ENCODE results near the gene SOWAHA.

The SOWAHA gene

DNA sequence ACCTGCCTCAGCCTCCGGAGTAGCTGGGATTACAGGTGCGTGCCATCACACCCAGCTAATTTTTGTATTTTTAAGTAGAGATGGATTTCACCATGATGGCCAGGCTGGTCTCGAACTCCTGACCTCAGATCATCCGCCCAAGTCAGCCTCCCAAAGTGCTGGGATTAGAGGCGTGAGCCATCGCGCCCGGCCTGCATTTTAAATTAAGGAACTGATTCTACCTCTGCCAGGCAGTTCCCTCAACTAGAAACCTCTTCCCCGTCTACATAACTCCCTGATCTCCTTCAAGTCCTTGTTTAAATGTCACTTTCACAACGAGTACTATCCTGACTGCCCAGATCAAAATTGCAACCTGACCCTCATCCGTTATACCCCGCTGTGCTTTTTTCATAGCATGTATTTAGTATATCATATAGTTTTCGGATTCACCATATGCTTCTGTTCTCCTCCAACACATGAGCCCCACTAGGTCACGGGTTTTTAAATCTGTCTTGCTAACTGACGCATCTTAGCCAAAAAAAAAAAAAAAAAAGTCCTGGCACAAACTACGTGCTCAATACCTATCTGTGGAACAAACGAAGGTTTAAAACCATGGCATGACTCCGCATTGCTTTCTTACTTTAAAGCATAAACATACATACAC is 858 bp upstream of the SOWAHA start:
- H3K27ac Mint-ChIP-seq, result no peak overlapping the region
- peaks cover 64% of the 10 kb centered on the region for H3K27me3 Mint-ChIP-seq

DNA sequence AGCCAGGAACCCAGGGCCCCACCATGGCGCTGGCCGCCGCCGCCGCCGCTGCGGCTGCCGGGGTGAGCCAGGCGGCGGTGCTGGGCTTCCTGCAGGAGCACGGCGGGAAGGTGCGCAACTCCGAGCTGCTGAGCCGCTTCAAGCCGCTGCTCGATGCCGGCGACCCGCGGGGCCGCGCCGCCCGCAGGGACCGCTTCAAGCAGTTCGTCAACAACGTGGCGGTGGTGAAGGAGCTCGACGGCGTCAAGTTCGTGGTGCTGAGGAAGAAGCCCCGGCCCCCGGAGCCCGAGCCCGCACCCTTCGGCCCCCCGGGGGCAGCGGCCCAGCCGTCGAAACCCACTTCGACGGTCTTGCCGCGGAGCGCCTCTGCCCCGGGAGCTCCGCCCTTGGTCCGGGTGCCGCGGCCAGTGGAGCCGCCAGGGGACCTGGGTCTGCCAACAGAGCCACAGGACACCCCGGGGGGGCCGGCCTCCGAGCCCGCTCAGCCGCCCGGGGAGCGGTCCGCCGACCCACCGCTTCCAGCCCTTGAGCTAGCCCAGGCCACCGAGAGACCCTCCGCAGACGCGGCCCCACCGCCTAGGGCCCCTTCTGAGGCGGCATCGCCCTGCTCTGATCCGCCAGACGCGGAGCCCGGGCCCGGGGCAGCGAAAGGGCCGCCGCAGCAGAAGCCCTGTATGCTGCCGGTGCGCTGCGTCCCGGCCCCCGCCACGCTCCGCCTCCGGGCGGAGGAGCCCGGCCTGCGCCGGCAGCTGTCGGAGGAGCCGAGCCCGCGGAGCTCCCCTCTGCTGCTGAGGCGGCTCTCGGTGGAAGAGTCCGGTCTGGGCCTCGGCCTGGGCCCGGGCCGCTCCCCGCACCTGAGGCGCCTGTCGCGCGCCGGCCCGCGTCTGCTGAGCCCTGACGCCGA is 749 bp downstream of the SOWAHA start:
- H3K27ac Mint-ChIP-seq, result no peak overlapping the region
- peak in 1 of 2 donors; percentile 50 for DNase-seq
- peaks cover 11% of the 10 kb centered on the region for H3K4me1 Mint-ChIP-seq
- no peaks in the 10 kb centered on the region for H3K9me3 Mint-ChIP-seq
- H3K27me3 Mint-ChIP-seq, result peaks cover 65% of the 10 kb centered on the region
- peak overlapping the region; percentile 44 to 58 for H3K4me3 Mint-ChIP-seq
- peak; percentile 67 for ATAC-seq

More for the DNA sequence above, 858 bp upstream of the SOWAHA start:
- Mint-ChIP-seq H3K4me3 (peak overlapping the region in 1 of 2 donors; percentile 73), H3K9me3 (no peaks in the 10 kb centered on the region), H3K4me1 (peaks cover 11% of the 10 kb centered on the region)
- DNase-seq, result no peak
- no peak for ATAC-seq

DNA sequence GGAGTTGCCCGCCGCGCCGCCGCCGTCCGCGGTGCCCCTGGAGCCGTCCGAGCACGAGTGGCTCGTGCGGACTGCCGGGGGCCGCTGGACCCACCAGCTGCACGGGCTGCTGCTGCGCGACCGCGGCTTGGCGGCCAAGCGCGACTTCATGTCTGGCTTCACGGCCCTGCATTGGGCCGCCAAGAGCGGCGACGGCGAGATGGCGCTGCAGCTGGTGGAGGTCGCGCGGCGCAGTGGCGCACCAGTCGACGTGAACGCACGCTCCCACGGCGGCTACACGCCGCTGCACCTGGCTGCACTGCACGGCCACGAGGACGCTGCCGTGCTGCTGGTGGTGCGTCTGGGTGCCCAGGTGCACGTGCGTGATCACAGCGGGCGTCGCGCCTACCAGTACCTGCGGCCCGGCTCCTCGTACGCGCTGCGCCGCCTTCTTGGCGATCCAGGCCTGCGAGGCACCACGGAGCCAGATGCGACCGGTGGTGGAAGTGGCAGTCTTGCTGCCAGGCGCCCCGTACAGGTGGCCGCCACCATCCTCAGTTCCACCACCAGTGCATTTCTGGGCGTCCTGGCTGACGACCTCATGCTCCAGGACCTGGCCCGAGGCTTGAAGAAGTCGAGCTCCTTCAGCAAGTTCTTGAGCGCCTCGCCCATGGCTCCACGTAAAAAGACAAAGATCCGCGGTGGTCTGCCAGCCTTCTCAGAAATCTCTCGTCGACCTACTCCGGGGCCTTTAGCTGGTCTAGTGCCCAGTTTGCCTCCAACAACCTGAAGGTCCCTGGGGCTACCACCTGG is 1.6 kb downstream of the SOWAHA start:
- Mint-ChIP-seq H3K9me3 (no peaks in the 10 kb centered on the region), H3K27ac (no peak overlapping the region), H3K4me1 (peaks cover 19% of the 10 kb centered on the region), H3K27me3 (peaks cover 65% of the 10 kb centered on the region), H3K4me3 (peak overlapping the region in 1 of 2 donors; percentile 28)
- DNase-seq, result no peak
- ATAC-seq, result no peak

DNA sequence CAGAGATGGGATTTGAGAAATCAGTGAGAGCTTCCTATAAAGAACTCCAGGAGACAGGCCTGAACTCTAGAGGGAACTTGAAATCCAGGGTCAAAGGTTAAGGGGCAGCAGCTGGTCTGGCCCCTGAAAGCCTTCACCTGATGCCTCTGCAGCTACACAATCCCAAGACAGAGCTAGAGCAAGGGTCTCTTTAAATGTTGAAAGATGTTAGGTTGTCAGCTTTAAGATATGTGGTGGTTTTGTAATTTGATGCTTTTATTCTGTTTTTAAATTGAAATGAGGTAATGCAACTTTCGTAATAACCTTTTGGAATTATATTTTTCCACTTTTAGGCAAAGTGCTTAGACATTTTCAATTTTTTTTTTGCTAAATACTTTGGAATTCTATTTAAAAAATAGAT is 2.4 kb downstream of the SOWAHA start:
- no peak for ATAC-seq
- Mint-ChIP-seq H3K9me3 (no peaks in the 10 kb centered on the region), H3K27ac (no peak overlapping the region), H3K4me3 (no peak overlapping the region), H3K27me3 (peaks cover 65% of the 10 kb centered on the region), H3K4me1 (peaks cover 26% of the 10 kb centered on the region)
- DNase-seq, result no peak

DNA sequence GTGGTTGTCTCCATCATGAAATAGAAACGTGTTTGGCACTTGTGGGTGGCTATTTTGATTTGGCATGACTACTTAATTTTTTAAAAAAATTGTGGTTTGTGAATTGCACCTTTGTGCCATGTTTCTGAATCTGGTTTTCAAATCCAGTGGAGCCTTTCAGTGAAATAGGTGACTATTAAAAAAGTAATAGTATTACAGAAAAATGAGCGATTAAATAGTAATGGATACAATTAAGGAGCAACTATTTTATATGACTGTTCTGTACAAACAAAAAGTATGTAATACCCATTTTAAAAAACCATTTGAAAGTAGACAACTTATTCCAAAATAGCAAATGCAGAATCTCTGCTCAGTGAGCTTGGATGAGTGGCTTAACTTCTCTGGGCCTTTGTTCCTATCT is 3.0 kb downstream of the SOWAHA start:
- no peak for ATAC-seq
- Mint-ChIP-seq H3K4me3 (no peak overlapping the region), H3K27me3 (peaks cover 61% of the 10 kb centered on the region), H3K9me3 (no peaks in the 10 kb centered on the region), H3K27ac (no peak overlapping the region), H3K4me1 (peaks cover 27% of the 10 kb centered on the region)
- no peak for DNase-seq

DNA sequence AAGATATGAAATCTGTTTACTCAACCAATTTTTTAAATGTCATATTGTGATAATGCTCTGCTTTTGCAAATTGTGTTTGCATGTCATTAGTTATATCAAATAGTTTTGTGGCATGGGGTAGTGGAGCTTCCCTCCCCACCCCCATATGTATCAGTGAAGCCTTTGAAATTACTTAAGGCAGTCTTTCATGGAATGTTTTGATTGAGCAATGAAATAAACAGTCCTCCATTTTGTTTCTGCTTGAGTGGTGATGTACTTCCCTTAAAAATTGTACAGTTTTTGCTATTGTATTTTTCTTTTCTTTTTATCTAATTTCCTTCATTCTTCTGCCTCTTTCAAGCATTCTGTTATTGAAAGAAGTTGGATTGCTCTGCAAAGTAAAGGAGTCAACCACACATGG is 3.5 kb downstream of the SOWAHA start:
- no peak overlapping the region for H3K27ac Mint-ChIP-seq
- peaks cover 27% of the 10 kb centered on the region for H3K4me1 Mint-ChIP-seq
- no peak overlapping the region for H3K4me3 Mint-ChIP-seq
- peaks cover 60% of the 10 kb centered on the region for H3K27me3 Mint-ChIP-seq
- H3K9me3 Mint-ChIP-seq, result no peaks in the 10 kb centered on the region
- DNase-seq (no peak), ATAC-seq (no peak)

DNA sequence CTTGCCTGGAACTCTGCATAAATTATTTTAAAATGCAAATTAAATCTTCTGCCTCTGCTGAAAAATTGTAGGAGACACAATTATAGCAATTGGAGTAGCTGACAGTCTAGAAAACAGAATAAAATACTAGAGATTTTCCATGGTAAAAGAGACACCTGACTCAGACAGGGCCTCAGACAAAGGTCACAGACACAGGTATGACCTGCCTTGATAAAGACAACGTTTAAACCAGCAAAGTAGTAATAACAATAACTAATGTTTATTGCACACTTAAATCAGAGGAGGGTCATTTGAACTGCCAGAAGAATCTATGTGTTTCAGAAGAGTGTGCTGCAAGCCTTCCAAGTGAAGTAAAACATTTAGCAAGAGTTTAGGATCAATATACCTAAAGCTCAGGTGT is 3.9 kb downstream of the SOWAHA start:
- Mint-ChIP-seq H3K4me3 (no peak overlapping the region), H3K4me1 (peaks cover 27% of the 10 kb centered on the region), H3K9me3 (no peaks in the 10 kb centered on the region), H3K27me3 (peaks cover 60% of the 10 kb centered on the region), H3K27ac (no peak overlapping the region)
- no peak for ATAC-seq
- no peak for DNase-seq

DNA sequence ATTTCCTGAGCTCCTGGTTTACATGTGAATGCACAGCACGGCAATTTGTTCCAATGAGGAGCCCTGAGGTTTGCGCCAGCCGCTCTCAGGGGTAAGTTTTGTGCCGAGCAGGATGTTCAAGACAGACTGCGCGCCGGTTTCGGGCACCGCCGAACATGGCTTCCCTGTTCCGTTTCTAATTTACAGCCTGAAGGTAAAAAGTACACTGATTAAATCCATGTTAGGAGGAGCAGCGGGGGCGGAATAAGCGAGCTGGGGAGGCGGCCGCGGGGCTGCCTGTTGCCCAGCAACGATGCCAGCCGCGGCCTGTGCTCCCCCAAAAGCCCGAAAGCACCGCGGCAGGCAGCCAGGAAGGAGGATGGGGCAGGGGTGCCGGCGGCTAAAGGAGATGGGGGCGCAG is 6.4 kb downstream of the SOWAHA start:
- Mint-ChIP-seq H3K27ac (peak overlapping the region in 1 of 2 donors; percentile 88), H3K9me3 (no peaks in the 10 kb centered on the region), H3K4me3 (peak overlapping the region; percentile 67 to 80), H3K27me3 (peaks cover 72% of the 10 kb centered on the region), H3K4me1 (peaks cover 32% of the 10 kb centered on the region)
- ATAC-seq, result no peak
- DNase-seq, result no peak

DNA sequence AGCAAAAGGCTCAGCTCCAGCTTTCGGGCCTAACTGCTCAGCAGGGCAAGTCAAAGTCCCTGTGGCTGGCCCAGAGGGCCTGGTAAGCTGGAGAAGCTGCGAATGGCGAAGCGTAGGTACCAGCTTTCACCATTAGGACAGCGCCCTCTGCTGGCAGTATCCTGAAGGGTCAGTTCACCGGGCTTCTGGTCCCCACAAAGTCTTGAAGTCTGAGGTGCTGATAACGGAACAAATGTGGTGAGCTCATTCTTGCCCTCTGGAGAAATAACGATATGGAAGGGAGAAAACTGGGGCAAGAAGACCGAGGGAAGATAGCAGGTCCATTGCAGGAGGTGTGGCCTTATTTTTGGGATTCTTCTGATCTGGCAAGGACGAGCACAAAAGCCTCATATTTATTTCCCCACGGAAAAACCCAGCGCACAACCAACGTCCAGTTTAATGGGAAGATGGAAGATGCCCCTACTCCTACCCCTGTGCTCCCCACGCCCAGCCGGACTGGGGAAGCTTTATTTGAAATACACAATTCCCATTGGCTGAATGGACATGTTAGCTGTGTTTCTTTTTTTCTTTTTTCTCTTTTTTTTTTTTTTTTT is 7.2 kb downstream of the SOWAHA start:
- DNase-seq (peak; percentile 88 to 91), ATAC-seq (peak; percentile 88)
- H3K4me1 Mint-ChIP-seq, result peaks cover 39% of the 10 kb centered on the region
- no peak overlapping the region for H3K27ac Mint-ChIP-seq
- H3K27me3 Mint-ChIP-seq, result peaks cover 74% of the 10 kb centered on the region
- H3K4me3 Mint-ChIP-seq, result peak overlapping the region; percentile 46 to 80
- no peaks in the 10 kb centered on the region for H3K9me3 Mint-ChIP-seq

DNA sequence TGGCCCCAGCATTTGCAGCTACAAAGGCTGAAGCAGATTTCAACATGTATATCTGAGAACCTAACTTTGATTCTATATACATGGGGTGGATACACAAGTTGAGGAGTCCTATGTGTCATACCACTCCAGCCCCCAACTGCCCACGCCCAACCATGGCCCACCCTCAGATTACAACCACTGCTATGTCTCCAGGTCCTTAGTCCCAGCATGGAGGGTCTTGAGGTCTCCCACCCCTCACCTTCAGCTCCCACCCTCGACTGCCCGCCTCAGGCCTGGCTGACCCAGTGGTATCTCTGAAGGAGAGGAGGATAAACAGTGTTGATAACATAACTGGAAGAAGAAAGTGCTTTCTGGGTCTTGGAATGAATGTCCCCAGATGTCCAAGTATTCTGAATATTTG is 8.2 kb downstream of the SOWAHA start:
- H3K27ac Mint-ChIP-seq, result no peak overlapping the region
- H3K9me3 Mint-ChIP-seq, result no peaks in the 10 kb centered on the region
- peaks cover 45% of the 10 kb centered on the region for H3K4me1 Mint-ChIP-seq
- peaks cover 81% of the 10 kb centered on the region for H3K27me3 Mint-ChIP-seq
- ATAC-seq (no peak), DNase-seq (no peak)
- H3K4me3 Mint-ChIP-seq, result no peak overlapping the region

DNA sequence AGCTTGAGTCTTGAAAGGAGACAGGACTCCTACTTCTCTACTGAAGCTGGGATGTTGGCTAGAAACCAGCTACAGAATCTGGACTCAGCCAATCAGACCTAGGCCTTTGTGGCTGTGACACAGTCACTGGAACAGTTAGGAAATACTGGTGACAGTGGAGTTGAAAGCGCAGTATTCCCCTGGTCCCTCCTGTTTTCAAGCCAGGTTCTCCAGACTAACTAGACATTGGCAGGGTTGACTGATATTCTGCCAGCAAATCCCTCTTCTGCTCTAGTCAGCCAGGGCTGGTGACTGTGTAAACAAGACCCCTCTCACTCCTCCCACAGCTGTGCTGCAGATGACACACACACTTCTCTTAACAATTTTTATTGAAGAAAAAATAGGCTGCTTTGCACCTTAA is 8.7 kb downstream of the SOWAHA start:
- no peak for DNase-seq
- Mint-ChIP-seq H3K9me3 (no peaks in the 10 kb centered on the region), H3K4me1 (peaks cover 49% of the 10 kb centered on the region), H3K27ac (no peak overlapping the region), H3K27me3 (peaks cover 85% of the 10 kb centered on the region), H3K4me3 (no peak overlapping the region)
- ATAC-seq, result no peak

DNA sequence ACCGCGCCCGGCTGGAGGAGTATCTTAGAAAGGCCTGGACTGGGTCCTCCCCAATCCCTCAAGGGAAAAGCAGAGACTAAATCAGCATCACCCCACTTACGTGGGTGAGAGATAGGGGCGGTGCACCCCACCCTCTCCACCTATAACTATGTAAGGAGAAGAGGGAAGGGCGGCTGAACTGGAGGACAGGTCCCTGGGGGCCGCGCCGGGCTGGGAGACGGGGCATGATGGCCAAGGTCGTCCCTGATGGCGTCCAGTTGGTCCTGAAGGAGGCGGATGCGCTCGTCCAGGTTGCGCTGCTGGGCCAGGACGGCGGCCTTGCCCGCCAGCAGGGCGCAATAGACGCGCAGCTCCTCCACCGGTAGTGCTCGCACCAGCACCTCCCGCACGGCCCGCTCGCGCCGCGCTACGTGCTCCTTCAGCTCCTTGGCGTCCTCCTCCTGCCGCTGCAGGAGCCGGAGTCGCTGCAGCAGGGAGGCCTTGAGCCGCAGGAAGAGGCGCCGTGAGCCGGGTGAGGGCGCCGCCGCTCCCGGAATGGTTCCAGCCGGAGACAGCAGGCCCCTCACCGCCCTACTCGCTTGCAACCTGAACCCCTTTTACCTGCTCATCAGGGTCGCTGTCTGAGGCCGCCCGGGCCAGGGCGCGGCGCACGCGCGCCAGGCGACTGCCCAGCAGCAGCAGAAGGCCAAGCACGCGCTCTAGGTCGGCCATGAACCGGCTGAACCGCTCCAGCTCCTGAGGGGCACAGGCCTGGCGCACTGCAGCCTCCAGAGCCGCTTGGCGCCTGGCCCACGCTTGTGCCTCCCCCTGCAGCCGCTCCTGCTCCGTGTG is 9.8 kb downstream of the SOWAHA start:
- ATAC-seq (peak; percentile 10), DNase-seq (peak in 1 of 2 donors; percentile 42)

DNA sequence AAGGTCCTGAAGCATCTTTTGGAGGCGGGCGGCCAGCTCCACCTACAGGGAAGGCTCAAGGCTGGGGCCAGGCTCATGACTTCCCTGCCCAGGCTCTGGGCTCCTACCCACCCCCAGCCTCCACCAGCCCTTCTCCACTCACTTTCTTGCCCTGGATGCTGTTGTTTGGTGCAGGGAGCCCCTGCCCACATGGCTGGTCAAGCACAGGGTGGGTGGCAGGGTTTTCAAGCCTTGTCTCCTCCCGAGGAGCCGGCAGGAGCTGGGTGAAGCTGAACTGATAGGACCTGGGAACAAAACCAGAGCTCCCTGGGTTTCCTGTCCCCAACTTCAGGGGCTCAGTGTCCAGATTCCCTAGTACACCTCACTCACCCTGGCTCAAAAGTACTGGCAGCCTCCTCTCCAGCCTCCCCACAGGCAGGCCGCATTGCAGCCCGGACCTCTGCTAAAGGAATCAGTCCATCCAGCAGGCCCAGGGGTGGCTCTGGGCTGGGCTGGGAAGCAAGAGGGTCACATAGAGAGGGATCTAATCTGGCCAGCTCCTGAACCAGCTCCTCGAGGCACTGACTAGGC is 10.5 kb downstream of the SOWAHA start:
- DNase-seq (no peak), ATAC-seq (no peak)
- Mint-ChIP-seq H3K4me1 (peaks cover 60% of the 10 kb centered on the region), H3K9me3 (no peaks in the 10 kb centered on the region), H3K27ac (no peak overlapping the region), H3K27me3 (peaks cover 95% of the 10 kb centered on the region), H3K4me3 (peak overlapping the region in 1 of 2 donors; percentile 73)

More for the DNA sequence above, 9.8 kb downstream of the SOWAHA start:
- H3K27me3 Mint-ChIP-seq, result peaks cover 95% of the 10 kb centered on the region
- H3K27ac Mint-ChIP-seq, result no peak overlapping the region
- H3K9me3 Mint-ChIP-seq, result no peaks in the 10 kb centered on the region
- peak overlapping the region; percentile 60 to 73 for H3K4me3 Mint-ChIP-seq
- H3K4me1 Mint-ChIP-seq, result peaks cover 57% of the 10 kb centered on the region

DNA sequence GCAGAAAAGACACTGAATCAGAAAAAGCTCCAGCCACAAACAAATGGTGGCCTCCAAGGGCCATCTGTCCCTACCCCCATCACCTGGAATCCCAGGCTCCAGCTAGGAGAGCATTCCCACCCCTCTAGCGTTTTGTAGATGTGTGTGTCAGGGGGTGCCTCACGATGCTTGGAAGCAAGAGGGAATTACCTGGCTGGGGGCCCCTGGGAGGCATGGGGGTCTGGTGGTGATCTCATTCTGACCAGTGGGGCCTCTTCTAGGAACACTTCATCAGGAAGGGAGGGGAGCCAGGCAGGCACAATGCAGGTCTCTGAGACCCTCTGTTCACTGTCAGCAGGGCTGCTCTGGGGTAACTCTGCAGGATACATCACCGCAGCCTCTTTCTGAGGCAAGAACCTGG is 11.3 kb downstream of the SOWAHA start:
- no peak overlapping the region for H3K27ac Mint-ChIP-seq
- H3K4me3 Mint-ChIP-seq, result peak overlapping the region; percentile 12 to 50
- DNase-seq (no peak), ATAC-seq (no peak)
- H3K27me3 Mint-ChIP-seq, result peaks cover 95% of the 10 kb centered on the region
- peaks cover 60% of the 10 kb centered on the region for H3K4me1 Mint-ChIP-seq
- H3K9me3 Mint-ChIP-seq, result no peaks in the 10 kb centered on the region

Data from stimulated activated naive CD8-positive, alpha-beta T cell treated with anti-CD3 and anti-CD28 coated beads, Interleukin-15, amount 100 ng/mL, for 72 hours (primary cell).